Lower leg skin (tissue), 4 donors: Measurements from ENCODE around the gene TMEM190. TPM values are rescaled to one million over a fixed set of nuclear protein-coding genes. Genes with fewer than 3 reads are reported as not detected.
"Not testable (repeated sequence)": the region's sequence is repeated elsewhere in the genome, so short reads cannot be mapped to it uniquely, and the experiment has no call there.

Source experiments
- DNase-seq, 2 donors: peaks; one replicate each; pipeline ENCODE4 v3.0.0-alpha.2; 2019; ENCODE audit warnings: low spot score in 2 of 2
- H3K4me3 ChIP-seq: fragments of 200-600 bp; sonication (generic); 2 replicates; pipeline ENCODE4 v1.5.1; 2017; ENCODE audit warnings: mild to moderate bottlenecking, low read depth; ENCODE audit not compliant: poor library complexity, severe bottlenecking
- POLR2A ChIP-seq, 2 donors: fragments of 450-650 bp; IDR thresholded peaks; one replicate each; pipeline ENCODE4 v1.6.1; 2016 to 2017; ENCODE audit warnings: antibody characterized with exemption in 2 of 2, mild to moderate bottlenecking in 1 of 2, moderate library complexity in 1 of 2
- WGBS, 2 donors: methylation state at CpG; one replicate each; pipeline ENCODE4 v1.1.5; 2018; 5-methylcytosine and 5-hydroxymethylcytosine counted together
- intact Hi-C: fragments of 100-400 bp; cut with DNase I; formaldehyde crosslinking; loops from one replicate; pipeline ENCODE4 v1.15.0; 2023; ENCODE audit warnings: low total_unique reads
- total RNA-seq, 4 donors: library from RNA; depleted of rRNA; stranded (reverse); fragments of >200 nt; gene quantifications; one replicate each; pipeline ENCODE4 v1.1.0, GENCODE V29; 2016
- TF ChIP-seq, protein P1 (sequence below), 3 donors: fragments of 450-650 bp; IDR thresholded peaks; one replicate each; pipeline ENCODE4 v1.5.1; 2016; ENCODE audit warnings: antibody characterized with exemption in 3 of 3, mild to moderate bottlenecking in 3 of 3, moderate library complexity in 2 of 3

Gene TMEM190
- total RNA-seq, 4 donors from 2014 or later: not detected

DNA sequence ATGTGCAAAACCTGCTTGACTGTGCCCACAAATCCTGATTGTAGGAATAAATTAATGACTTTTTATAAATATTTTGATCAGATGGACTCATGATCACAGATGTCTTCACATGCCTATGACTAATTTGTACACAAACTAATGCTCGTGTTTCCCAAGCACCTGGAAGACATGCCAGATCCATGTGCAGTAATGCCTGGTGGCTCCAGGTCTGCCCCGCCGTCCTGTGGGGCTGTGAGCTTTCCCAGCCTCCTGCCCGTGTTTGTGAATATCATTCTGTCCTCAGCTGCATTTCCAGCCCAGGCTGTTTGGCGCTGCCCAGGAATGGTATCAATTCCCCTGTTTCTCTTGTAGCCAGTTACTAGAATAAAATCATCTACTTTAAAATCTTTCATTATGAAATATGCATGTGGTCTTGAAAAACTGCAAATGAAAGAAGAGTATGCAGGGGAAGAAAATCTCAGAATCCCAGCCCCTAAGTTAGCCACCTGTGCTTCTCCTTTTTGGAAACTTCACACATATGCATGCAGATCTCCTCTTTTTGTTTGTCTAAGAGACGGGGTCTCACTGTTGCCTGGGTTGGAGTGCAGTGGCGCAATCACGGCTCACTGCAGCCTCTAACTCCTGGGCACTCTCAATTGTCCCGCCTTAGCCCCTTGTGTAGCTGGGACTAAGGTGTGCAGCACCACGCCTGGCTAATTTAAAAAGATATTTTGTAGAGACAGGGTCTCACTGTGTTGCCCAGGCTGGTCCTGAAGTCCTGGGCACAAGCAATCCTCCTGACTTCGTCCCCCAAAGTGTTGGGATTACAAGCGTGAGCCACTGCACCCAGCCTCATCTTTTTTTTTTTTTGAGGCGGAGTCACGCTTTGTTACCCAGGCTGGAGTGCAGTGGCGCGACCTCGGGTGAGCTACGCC lies 15.3 kb downstream of the TMEM190 start:
- intact Hi-C loops: no loop called here
- no peak overlapping the region for H3K4me3 ChIP-seq
- no peak for DNase-seq
- 76 to 79% methylated on average over 18 of the region's 18 CpGs for WGBS, 2 donors
- no peak for TF ChIP-seq POLR2A (IDR thresholded peaks at IDR 0.05)
- TF ChIP-seq, protein P1, sequence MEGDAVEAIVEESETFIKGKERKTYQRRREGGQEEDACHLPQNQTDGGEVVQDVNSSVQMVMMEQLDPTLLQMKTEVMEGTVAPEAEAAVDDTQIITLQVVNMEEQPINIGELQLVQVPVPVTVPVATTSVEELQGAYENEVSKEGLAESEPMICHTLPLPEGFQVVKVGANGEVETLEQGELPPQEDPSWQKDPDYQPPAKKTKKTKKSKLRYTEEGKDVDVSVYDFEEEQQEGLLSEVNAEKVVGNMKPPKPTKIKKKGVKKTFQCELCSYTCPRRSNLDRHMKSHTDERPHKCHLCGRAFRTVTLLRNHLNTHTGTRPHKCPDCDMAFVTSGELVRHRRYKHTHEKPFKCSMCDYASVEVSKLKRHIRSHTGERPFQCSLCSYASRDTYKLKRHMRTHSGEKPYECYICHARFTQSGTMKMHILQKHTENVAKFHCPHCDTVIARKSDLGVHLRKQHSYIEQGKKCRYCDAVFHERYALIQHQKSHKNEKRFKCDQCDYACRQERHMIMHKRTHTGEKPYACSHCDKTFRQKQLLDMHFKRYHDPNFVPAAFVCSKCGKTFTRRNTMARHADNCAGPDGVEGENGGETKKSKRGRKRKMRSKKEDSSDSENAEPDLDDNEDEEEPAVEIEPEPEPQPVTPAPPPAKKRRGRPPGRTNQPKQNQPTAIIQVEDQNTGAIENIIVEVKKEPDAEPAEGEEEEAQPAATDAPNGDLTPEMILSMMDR (IDR thresholded peaks at IDR 0.05): no peak

DNA sequence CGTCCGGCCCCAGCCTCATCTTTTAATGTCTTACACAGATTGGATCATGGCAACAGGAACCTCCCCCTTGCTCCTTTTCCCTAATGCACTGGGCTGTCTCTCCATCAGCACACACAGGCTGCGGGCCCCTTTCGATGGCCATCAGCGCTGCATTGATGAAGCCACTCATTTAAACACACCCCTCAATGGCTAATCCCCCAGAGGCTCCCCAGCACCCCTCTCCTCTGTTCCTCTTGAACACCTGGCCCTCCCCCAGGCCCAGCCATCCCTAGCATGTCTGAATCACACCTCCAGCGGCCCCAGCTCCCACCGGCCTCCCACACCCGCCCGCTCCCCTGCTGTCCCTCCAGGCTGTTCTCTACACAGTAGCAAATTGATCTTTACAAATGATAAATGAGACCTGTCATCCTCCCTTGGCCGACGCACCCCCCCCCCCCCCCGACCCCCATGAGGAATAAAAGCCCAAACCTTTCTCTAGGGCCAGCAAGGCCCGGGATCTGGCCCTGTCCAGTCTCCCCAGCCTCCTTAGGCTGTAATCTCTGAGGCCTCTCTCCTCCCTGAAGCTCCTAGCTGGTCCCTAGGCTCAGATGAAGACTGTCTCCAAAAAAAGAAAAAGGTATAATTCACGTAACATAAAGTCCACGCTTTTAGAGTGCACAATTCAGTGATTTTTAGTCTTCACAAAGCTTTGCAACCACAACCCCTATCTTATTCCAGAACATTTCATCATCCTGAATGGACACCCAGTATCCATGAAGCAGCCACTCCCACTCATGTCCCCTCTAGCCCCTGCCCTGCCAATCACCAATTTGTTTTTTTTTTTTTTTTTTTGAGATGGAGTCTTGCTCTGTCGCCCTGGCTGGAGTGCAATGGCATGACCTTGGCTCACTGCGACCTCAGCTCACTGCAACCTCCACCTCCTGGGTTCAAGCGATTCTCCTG lies 16.5 kb downstream of the TMEM190 start:
- 73 to 75% methylated on average over 18 of the region's 18 CpGs for WGBS, 2 donors
- TF ChIP-seq, protein P1 (IDR thresholded peaks at IDR 0.05): no peak
- no peak for TF ChIP-seq POLR2A (IDR thresholded peaks at IDR 0.05)
- no peak for DNase-seq
- intact Hi-C loops: no loop called here
- H3K4me3 ChIP-seq: no peak overlapping the region

DNA sequence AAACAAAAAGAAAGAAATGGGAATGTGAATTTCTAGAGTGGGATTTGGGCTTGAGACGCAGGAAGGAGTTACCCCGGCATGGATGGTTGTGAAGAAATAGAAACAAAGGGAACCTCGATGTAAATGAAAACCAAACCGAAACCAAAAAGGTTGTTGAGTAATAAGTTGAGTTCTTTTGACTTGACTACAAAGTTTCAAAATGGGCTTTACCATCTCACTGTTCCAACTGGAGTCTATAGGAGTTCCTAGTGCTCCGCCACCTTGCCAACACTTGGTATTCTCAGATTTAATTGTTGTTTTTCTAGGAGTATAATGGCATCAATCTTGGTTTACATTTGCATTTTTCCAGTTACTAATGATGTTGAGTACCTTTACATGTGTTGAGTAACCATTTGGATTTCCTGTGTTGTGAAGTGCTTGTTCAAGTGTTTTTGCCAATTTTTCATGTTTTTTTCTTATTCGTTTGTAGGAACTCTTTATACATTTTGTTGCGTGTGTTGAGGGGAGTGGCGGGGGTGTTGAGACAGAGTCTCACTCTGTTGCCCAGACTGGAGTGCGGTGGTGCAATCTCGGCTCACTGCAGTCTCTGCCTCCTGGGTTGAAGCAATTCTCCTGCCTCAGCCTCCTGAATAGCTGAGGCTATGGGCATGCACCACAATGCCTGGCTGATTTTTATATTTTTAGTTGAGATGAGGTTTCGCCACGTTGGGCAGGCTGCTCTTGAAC lies 21.7 kb downstream of the TMEM190 start:
- TF ChIP-seq, protein P1 (IDR thresholded peaks at IDR 0.05): no peak
- TF ChIP-seq POLR2A (IDR thresholded peaks at IDR 0.05): no peak
- no peak for DNase-seq
- intact Hi-C loops: no loop called here
- 82 to 89% methylated on average over 12 of the region's 12 CpGs for WGBS, 2 donors
- H3K4me3 ChIP-seq: no peak overlapping the region

DNA sequence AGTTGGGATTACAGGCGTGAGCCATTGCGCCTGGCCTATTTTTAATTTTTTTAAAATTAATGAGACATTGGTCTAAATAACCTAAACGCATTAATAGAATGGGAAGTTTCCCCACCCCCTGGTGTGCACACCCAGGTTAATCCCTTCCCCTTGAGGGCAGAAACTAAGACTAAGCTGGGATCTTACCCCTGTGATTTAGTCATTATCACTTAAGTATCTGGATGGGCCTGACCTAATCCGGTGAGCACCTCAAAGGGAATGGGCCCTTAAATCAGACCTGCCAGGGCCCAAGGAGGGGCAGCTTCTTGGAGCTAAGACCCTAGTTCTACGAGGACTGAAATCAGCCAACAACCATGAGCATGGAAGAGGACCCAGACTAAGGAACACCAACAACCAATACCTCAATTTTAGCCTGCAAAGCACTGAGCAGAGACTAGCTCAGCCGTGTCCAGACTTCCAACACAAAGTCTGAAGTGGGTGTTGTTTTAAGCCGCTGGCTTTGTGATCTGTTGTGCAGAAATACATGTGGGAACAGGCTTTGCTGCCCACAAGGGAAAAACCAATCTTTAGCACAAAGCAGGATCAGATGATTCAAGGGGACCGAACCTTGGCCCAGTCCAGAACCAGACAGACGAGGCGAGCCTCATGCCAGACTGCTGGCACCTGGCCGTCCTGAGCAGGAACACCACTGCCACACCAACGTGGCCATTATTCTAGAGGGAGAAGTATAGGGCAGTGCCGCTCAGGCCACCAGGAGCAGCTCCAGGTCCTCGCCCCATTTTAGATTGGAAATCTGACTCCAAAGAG lies 23.9 kb downstream of the TMEM190 start:
- intact Hi-C loops: no loop called here
- DNase-seq: no peak
- TF ChIP-seq, protein P1 (IDR thresholded peaks at IDR 0.05): no peak
- no peak for TF ChIP-seq POLR2A (IDR thresholded peaks at IDR 0.05)
- WGBS, 2 donors: 59 to 69% methylated on average over 14 of the region's 14 CpGs
- H3K4me3 ChIP-seq: no peak overlapping the region

DNA sequence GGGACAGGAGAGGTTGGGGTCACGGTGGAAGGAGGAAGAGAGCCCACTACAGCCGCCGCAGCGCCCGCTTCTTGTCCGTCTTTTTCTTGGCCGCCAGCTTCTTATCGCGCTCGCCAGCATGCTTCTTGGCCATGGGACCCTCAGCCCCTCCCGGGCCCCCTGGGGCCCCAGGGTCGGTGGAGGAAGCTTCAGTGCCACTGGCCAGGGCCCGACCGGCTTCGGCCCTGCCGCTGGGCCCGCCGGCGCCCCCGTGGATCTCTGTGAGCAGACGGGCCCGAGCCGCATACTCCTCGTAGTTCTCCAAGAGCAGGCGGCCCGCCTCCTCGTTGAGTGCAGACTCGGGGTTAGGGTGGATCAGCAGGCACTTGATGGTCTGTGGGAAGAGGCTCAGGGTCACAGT lies 24.8 kb downstream of the TMEM190 start:
- intact Hi-C loops, DNase-seq, H3K4me3 ChIP-seq: not testable (repeated sequence)
- 94% methylated on average over 9 to 26 of the region's 28 CpGs for WGBS, 2 donors
